Activated naive CD4-positive, alpha-beta T cell treated with anti-CD3 and anti-CD28 coated beads, Interleukin-2, amount 50 U/mL, for 24 hours (primary cell): Measurements from ENCODE around the gene LRCH2.
"Not testable (repeated sequence)": the region's sequence is repeated elsewhere in the genome, so short reads cannot be mapped to it uniquely, and the experiment has no call there.

Experiments
- H3K27ac Mint-ChIP-seq: one replicate; pipeline ENCODE4 v1.8.0; 2021; ENCODE audit warnings: mild to moderate bottlenecking, mixed read lengths
- H3K27me3 Mint-ChIP-seq: one replicate; pipeline ENCODE4 v1.8.0; 2021; ENCODE audit warnings: mixed read lengths
- H3K36me3 Mint-ChIP-seq: one replicate; pipeline ENCODE4 v1.8.0; 2021; ENCODE audit warnings: mixed read lengths
- H3K4me1 Mint-ChIP-seq: one replicate; pipeline ENCODE4 v1.8.0; 2021; ENCODE audit warnings: mixed read lengths
- H3K4me3 Mint-ChIP-seq: one replicate; pipeline ENCODE4 v1.8.0; 2021; ENCODE audit warnings: mild to moderate bottlenecking, mixed read lengths
- H3K9me3 Mint-ChIP-seq: one replicate; pipeline ENCODE4 v1.8.0; 2021; ENCODE audit warnings: mixed read lengths

LRCH2 gene

GRCh38 chrX:115229337-115230003 lies 4.4 kb downstream of the LRCH2 start:
- Mint-ChIP-seq H3K9me3 (no peaks in the 10 kb centered on the region), H3K36me3 (no peaks in the 10 kb centered on the region), H3K27me3 (peaks cover 10% of the 10 kb centered on the region)

GRCh38 chrX:115226929-115227328 lies 7.0 kb downstream of the LRCH2 start:
- Mint-ChIP-seq H3K4me1 (no peaks in the 10 kb centered on the region), H3K36me3 (no peaks in the 10 kb centered on the region), H3K9me3 (no peaks in the 10 kb centered on the region), H3K4me3 (no peak overlapping the region), H3K27me3 (peaks cover 2% of the 10 kb centered on the region), H3K27ac (no peak overlapping the region)

More at GRCh38 chrX:115229337-115230003, 4.4 kb downstream of the LRCH2 start:
- no peak overlapping the region for H3K4me3 Mint-ChIP-seq
- H3K4me1 Mint-ChIP-seq, result no peaks in the 10 kb centered on the region
- no peak overlapping the region for H3K27ac Mint-ChIP-seq

DNA sequence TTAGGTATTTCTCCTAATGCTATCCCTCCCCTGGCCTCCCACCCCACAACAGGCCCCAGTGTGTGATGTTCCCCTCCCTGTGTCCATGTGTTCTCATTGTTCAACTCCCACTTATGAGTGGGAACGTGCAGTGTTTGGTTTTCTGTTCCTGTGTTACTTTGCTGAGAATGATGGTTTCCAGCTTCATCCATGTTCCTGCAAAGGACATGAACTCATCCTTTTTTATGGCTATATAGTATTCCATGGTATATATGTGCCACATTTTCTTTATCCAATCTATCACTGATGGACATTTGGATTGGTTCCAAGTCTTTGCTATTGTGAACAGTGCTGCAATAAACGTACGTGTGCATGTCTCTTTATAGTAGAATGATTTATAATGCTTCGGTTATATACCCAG lies 16.6 kb downstream of the LRCH2 start:
- H3K9me3 Mint-ChIP-seq, H3K27me3 Mint-ChIP-seq, H3K36me3 Mint-ChIP-seq: not testable (repeated sequence)

DNA sequence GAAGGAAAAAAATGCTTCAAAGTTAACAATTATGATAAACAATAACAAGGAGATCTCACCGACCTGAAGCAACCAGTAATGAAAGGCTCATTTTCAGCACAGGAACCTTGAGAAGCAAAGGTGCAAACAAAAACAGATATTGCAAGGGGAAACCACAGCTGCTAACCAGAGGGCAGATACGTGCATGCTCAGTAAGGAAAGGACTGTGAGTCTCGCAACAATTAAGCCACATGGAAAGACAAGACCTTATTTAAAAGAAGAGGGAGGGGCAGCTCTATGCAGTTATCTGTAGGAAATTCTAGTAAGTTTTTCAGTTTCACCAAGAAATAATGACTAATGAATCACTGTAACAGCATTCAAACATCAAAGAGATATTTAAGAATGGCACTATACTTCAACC lies 19.3 kb downstream of the LRCH2 start:
- no peaks in the 10 kb centered on the region for H3K36me3 Mint-ChIP-seq
- no peaks in the 10 kb centered on the region for H3K4me1 Mint-ChIP-seq
- no peaks in the 10 kb centered on the region for H3K9me3 Mint-ChIP-seq
- H3K4me3 Mint-ChIP-seq, result no peak overlapping the region
- no peak overlapping the region for H3K27ac Mint-ChIP-seq
- no peaks in the 10 kb centered on the region for H3K27me3 Mint-ChIP-seq

More for the DNA sequence above, 16.6 kb downstream of the LRCH2 start:
- H3K27ac Mint-ChIP-seq, H3K4me3 Mint-ChIP-seq, H3K4me1 Mint-ChIP-seq: not testable (repeated sequence)

DNA sequence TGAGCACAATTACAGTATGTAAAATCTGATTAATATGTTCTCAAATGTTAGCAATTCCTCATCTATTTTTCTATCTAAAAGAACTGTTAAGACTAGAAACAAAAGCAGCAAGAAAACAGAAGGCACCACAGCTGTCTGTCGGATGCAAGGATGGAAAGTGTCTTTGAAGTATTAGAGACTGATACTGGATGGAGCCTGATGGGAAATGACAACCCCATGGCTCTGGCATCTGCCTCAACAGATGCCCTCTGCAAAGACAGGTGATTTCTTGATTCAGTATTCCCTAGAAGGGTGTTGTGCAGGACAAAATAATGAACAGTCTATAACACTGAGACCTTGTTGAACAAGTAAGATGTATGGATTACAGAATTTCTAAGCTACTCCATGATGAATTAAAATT lies 19.7 kb downstream of the LRCH2 start:
- Mint-ChIP-seq H3K36me3 (no peaks in the 10 kb centered on the region), H3K9me3 (no peaks in the 10 kb centered on the region), H3K27ac (no peak overlapping the region), H3K27me3 (no peaks in the 10 kb centered on the region), H3K4me3 (no peak overlapping the region), H3K4me1 (no peaks in the 10 kb centered on the region)

DNA sequence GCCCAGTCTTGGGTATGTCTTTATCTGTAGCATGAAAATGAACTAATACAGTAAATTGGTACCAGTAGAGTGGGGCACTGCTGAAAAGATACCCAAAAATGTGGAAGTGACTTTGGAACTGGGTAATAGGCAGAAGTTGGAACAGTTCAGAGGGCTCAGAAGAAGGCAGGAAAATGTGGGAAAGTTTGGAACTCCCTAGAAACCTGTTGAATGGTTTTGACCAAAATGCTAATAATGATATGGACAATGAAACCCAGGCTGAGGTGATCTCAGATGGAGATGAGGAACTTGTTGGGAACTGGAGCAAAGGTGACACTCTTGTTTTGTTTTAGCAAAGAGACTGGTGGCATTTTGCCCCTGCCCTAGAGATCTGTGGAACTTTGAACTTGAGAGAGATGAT lies 24.3 kb downstream of the LRCH2 start:
- not testable (repeated sequence) for H3K27me3 Mint-ChIP-seq, H3K36me3 Mint-ChIP-seq, H3K4me3 Mint-ChIP-seq, H3K27ac Mint-ChIP-seq, H3K4me1 Mint-ChIP-seq, H3K9me3 Mint-ChIP-seq

DNA sequence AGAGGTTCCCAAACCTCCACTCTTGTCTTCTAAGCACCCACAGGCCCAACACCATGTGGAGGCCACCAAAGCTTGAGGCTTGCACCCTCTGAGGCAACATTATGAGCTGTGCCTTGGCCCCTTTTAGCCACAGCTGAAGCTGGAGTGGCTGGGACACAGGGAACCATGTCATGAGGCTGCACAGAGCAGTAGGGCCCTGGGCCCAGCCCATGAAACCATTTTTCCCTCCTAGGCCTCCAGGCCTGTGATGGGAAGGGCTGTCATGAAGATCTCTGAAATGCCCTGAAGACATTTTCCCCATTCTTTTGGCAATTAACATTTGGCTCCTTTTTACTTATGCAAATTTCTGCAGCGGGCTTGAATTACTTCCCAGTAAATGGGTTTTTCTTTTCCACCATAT lies 29.9 kb downstream of the LRCH2 start:
- no peaks in the 10 kb centered on the region for H3K27me3 Mint-ChIP-seq
- H3K4me3 Mint-ChIP-seq, result no peak overlapping the region
- H3K27ac Mint-ChIP-seq, result no peak overlapping the region
- peaks cover 15% of the 10 kb centered on the region for H3K9me3 Mint-ChIP-seq
- H3K36me3 Mint-ChIP-seq, result no peaks in the 10 kb centered on the region
- no peaks in the 10 kb centered on the region for H3K4me1 Mint-ChIP-seq

- Mint-ChIP-seq H3K27me3 (no peaks in the 10 kb centered on the region), H3K4me1 (no peaks in the 10 kb centered on the region), H3K36me3 (no peaks in the 10 kb centered on the region), H3K4me3 (no peak overlapping the region), H3K27ac (no peak overlapping the region), H3K9me3 (no peaks in the 10 kb centered on the region)
Observed at GRCh38 chrX:115192244-115192700, 41.6 kb downstream of the LRCH2 start.

DNA sequence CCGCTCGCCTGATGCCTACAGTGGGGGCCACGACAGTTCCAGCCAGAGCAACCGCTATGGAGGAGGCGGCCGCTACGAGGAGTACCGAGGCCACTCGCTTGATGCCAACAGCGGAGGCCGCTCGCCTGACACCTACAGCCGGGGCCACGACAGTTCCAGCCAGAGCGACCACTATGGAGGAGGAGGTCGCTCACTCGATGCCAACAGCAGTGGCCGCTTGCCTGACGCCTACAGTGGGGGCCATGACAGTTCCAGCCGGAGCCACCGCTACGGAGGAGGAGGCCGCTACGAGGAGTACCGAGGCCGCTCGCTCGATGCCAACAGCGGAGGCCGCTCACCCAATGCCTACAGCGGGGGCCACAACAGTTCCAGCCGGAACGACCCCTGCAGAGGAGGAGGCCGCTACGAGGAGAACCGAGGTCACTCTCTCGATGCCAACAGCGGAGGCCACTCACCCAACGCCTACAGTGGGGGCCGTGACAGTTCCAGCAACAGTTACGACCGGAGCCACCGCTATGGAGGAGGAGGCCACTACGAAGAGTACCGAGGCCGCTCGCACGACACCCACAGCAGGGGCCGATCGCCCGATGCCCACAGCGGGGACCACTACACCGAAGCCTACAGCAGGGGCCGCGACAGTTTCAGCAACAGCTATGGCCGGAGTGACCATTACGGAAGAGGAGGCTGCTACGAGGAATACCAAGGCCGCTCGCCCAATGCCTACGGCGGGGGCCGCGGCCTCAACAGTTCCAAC lies 42.2 kb downstream of the LRCH2 start:
- Mint-ChIP-seq H3K9me3 (no peaks in the 10 kb centered on the region), H3K4me1 (no peaks in the 10 kb centered on the region), H3K27ac (no peak overlapping the region), H3K36me3 (no peaks in the 10 kb centered on the region), H3K27me3 (no peaks in the 10 kb centered on the region), H3K4me3 (no peak overlapping the region)

DNA sequence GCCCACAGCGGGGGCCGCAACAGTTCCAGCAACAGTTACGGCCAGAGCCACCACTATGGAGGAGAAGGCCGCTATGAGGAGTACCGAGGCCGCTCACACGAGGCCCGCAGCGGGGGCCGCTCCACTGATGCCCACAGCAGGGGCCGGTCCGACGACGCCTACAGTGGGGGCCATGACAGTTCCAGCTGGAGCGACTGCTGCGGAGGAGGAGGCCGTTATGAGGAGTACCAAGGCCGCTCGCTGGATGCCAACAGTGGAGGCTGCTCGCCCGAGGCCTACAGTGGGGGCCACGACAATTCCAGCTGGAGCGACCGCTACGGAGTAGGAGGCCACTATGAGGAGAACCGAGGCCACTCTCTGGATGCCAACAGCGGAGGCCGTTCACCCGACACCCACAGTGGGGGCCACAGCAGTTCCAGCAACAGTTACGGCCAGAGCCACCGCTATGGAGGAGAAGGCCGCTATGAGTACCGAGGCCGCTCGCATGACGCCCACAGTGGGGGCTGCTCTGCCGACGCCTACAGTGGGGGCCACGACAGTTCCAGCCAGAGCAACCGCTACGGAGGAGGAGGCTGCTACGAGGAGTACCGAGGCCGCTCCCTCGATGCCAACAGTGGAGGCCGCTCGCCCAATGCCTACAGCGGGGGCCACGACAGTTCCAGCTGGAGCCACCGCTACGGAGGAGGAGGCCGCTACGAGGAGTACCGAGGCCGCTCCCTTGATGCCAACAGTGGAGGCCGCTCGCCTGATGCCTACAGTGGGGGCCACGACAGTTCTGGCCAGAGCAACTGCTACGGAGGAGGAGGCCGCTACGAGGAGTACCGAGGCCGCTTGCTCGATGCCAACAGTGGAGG lies 43.0 kb downstream of the LRCH2 start:
- no peaks in the 10 kb centered on the region for H3K36me3 Mint-ChIP-seq
- no peaks in the 10 kb centered on the region for H3K9me3 Mint-ChIP-seq

DNA sequence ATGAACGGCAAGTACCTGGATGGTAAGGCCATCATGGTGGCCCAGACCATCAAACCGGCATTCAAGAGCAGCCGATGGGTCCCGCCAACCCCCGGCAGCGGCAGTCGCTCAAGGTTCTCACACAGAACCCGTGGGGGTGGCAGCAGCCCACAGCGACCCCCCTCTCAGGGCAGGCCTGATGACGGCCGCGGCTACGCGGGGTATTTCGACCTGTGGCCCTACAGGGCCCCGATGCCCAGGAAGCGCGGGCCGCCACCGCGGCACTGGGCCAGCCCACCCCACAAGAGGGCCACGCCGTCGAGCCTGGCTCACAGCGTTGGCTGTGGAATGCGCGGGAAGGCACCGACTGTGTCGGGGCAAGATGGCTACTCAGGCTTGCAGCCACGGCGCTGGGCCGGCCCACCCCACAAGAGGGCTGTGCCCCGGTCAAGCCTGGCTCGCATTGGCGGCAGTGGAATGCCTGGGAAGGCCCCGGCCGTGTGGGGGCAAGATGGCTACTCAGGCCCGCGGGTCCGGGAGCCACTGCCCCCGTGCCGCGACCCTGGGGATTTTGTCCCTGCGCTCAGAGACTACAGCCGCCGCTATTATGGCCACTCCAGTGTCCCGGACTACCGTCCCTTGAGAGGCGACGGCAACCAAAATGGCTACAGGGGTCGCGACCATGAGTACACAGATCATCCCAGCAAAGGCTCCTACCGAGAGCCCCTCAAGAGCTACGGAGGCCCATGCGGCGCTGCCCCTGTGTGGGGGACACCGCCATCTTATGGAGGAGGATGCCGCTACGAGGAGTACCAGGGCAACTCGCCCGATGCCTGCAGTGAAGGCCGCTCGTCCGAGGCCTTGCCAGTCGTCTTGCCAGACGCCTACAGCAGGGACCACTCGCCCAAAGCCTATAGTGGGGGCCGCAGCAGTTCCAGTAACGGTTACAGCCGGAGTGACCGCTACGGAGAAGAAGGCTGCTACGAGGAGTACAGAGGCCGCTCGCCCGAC lies 44.0 kb downstream of the LRCH2 start:
- Mint-ChIP-seq H3K27ac (no peak overlapping the region), H3K27me3 (no peaks in the 10 kb centered on the region)

More for the DNA sequence above, 43.0 kb downstream of the LRCH2 start:
- no peaks in the 10 kb centered on the region for H3K27me3 Mint-ChIP-seq
- H3K4me3 Mint-ChIP-seq, result no peak overlapping the region
- no peak overlapping the region for H3K27ac Mint-ChIP-seq
- no peaks in the 10 kb centered on the region for H3K4me1 Mint-ChIP-seq

GRCh38 chrX:115189110-115189509 lies 44.8 kb downstream of the LRCH2 start, which contains the start of gene RBMXL3:
RBMXL3 (plus strand) TSS chrX:115189410; CDS start chrX:115189442, 32 bp downstream.
- H3K27me3 Mint-ChIP-seq, result no peaks in the 10 kb centered on the region
- no peak within 1 kb of the TSS for H3K4me3 Mint-ChIP-seq
- no peaks in the 10 kb centered on the region for H3K9me3 Mint-ChIP-seq
- no peaks in the 10 kb centered on the region for H3K4me1 Mint-ChIP-seq
- H3K27ac Mint-ChIP-seq, result no peak within 1 kb of the TSS
- no peaks in the 10 kb centered on the region for H3K36me3 Mint-ChIP-seq

More for the DNA sequence above, 44.0 kb downstream of the LRCH2 start:
- Mint-ChIP-seq H3K4me3 (no peak overlapping the region), H3K36me3 (no peaks in the 10 kb centered on the region), H3K4me1 (no peaks in the 10 kb centered on the region), H3K9me3 (no peaks in the 10 kb centered on the region)

DNA sequence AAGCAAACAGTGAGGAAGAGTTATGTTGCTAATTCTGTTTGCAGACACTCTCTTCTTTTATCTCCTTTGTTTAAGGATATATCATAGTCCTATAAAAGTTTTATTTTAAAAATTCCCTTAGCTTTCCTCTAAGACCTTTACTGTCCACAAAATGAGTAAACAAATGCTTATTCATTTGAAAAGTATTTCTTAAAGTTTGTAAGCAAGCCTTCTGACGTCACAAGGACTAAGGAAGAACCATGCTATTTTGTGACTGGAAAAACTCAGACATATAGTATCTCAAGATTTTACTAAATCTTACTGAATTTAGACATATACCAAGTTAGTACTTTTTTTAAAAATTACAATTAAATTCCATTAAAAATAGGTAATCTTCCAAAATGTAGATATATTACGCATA lies 49.9 kb downstream of the LRCH2 start:
- no peak overlapping the region for H3K4me3 Mint-ChIP-seq
- no peak overlapping the region for H3K27ac Mint-ChIP-seq
- no peaks in the 10 kb centered on the region for H3K9me3 Mint-ChIP-seq
- no peaks in the 10 kb centered on the region for H3K27me3 Mint-ChIP-seq
- H3K36me3 Mint-ChIP-seq, result no peaks in the 10 kb centered on the region
- H3K4me1 Mint-ChIP-seq, result no peaks in the 10 kb centered on the region

DNA sequence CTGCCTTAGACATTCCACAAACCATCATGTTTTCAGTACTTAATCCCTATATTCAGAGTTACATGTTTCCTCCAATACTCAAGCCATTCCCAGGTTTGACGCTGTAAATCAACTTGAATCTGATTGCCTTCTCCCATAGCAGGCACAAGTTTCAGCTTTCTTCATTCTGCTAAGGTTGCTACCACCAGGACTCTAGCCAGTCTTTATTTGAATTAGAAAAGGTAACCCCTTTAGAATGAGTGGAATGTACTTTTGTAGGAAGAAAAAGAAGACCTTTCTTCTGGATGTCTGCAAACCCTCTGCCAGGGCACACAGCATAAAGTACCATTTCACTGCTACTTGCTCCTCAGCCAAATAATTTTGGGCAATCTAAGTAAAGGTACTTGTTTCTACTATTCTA lies 55.4 kb downstream of the LRCH2 start:
- no peaks in the 10 kb centered on the region for H3K27me3 Mint-ChIP-seq
- no peak overlapping the region for H3K27ac Mint-ChIP-seq
- H3K36me3 Mint-ChIP-seq, result no peaks in the 10 kb centered on the region

GRCh38 chrX:115177932-115178331 lies 56.0 kb downstream of the LRCH2 start:
- no peak overlapping the region for H3K27ac Mint-ChIP-seq
- no peaks in the 10 kb centered on the region for H3K36me3 Mint-ChIP-seq
- H3K4me1 Mint-ChIP-seq, result no peaks in the 10 kb centered on the region
- H3K27me3 Mint-ChIP-seq, result no peaks in the 10 kb centered on the region
- no peak overlapping the region for H3K4me3 Mint-ChIP-seq
- no peaks in the 10 kb centered on the region for H3K9me3 Mint-ChIP-seq

More for the DNA sequence above, 55.4 kb downstream of the LRCH2 start:
- Mint-ChIP-seq H3K4me3 (no peak overlapping the region), H3K9me3 (no peaks in the 10 kb centered on the region), H3K4me1 (no peaks in the 10 kb centered on the region)
